ENCODE results near the gene NYNRIN.

- TF ChIP-seq POLR2AphosphoS5 (IDR thresholded peaks at IDR 0.05; ENCODE audit: low read depth, low read length) (no peak), POLR2A (IDR thresholded peaks at IDR 0.05; ENCODE audit: low read depth, low read length) (no peak), PAX5 (IDR thresholded peaks at IDR 0.05; ENCODE audit: insufficient read depth, low read length, severe bottlenecking) (no peak)
Measured at GRCh38 chr14:24425704-24426103, 26.9 kb downstream of the NYNRIN start.

All from GM12891 (cell line).